SU-DHL-6 (cell line): Measurements from ENCODE around the gene NYNRIN.

Source experiments
- H2AFZ ChIP-seq: fragments of 200-600 bp; sonication (generic); 2 replicates; pipeline ENCODE4 v1.6.1; 2014; ENCODE audit warnings: low read depth, mild to moderate bottlenecking, moderate library complexity, mixed read lengths, antibody characterized with exemption, low read length; ENCODE audit not compliant: severe bottlenecking
- H3F3A ChIP-seq: fragments of 200-600 bp; shearing (Covaris generic); 2 replicates; pipeline ENCODE4 v1.6.0; 2016; ENCODE audit warnings: antibody characterized with exemption, mild to moderate bottlenecking; ENCODE audit not compliant: insufficient read depth
- H3K27ac ChIP-seq: fragments of 200-600 bp; sonication (generic); 2 replicates; pipeline ENCODE4 v1.5.1; 2016; ENCODE audit warnings: low read depth, mild to moderate bottlenecking, low read length, moderate library complexity, mixed read lengths
- H3K27me3 ChIP-seq: fragments of 200-600 bp; sonication (generic), shearing (Covaris generic); 2 replicates; pipeline ENCODE4 v1.6.0; 2014; ENCODE audit warnings: mild to moderate bottlenecking, low read length
- H3K36me3 ChIP-seq: fragments of 200-600 bp; sonication (generic); 2 replicates; pipeline ENCODE4 v1.6.1; 2014; ENCODE audit warnings: mild to moderate bottlenecking, low read length, mixed read lengths
- H3K4me2 ChIP-seq: fragments of 300-600, 200-600 bp; shearing (Covaris generic), sonication (generic); 2 replicates; pipeline ENCODE4 v1.6.0; 2014; ENCODE audit warnings: low read length, low read depth, mild to moderate bottlenecking; ENCODE audit not compliant: poor library complexity, severe bottlenecking
- H3K4me3 ChIP-seq: fragments of 200-600 bp; sonication (generic); 2 replicates; pipeline ENCODE4 v1.5.1; 2014; ENCODE audit warnings: antibody characterized with exemption, low read length, mild to moderate bottlenecking, mixed read lengths; ENCODE audit not compliant: insufficient read depth, poor library complexity, severe bottlenecking
- H3K79me2 ChIP-seq: fragments of 200-600 bp; sonication (generic); 2 replicates; pipeline ENCODE4 v1.6.1; 2014; ENCODE audit warnings: mild to moderate bottlenecking, low read length, moderate library complexity; ENCODE audit not compliant: insufficient read depth
- H3K9ac ChIP-seq: fragments of 200-600 bp; sonication (generic); 2 replicates; pipeline ENCODE4 v1.7.0; 2014; ENCODE audit warnings: mild to moderate bottlenecking, low read length
- H3K9me2 ChIP-seq: fragments of 200-600 bp; sonication (generic); replicated peaks from 2 replicates; pipeline ENCODE4 v1.6.1; 2014; ENCODE audit warnings: low read length; ENCODE audit not compliant: insufficient read depth
- H3K9me3 ChIP-seq: fragments of 200-600 bp; sonication (generic); 2 replicates; pipeline ENCODE4 v1.6.1; 2014; ENCODE audit warnings: low read length, mixed read lengths; ENCODE audit not compliant: insufficient read depth
- H4K20me1 ChIP-seq: fragments of 200-600 bp; sonication (generic); 2 replicates; pipeline ENCODE4 v1.6.1; 2014; ENCODE audit warnings: low read depth, mild to moderate bottlenecking, antibody characterized with exemption, low read length, moderate library complexity, mixed read lengths
- EZH2phosphoT487 ChIP-seq: fragments of 200-600 bp; sonication (generic), shearing (Covaris generic); conservative IDR thresholded peaks from 2 replicates; pipeline ENCODE4 v1.6.1; 2018; ENCODE audit warnings: mild to moderate bottlenecking, antibody characterized with exemption, low read length, moderate library complexity, mixed read lengths
- TF ChIP-seq, protein P1 (sequence below): fragments of 200-600 bp; sonication (generic); IDR thresholded peaks from one replicate; pipeline ENCODE4 v1.5.1; 2017; ENCODE audit warnings: antibody characterized with exemption, mild to moderate bottlenecking, low read length, moderate library complexity; ENCODE audit not compliant: insufficient read depth, poor library complexity, severe bottlenecking

Gene NYNRIN

DNA sequence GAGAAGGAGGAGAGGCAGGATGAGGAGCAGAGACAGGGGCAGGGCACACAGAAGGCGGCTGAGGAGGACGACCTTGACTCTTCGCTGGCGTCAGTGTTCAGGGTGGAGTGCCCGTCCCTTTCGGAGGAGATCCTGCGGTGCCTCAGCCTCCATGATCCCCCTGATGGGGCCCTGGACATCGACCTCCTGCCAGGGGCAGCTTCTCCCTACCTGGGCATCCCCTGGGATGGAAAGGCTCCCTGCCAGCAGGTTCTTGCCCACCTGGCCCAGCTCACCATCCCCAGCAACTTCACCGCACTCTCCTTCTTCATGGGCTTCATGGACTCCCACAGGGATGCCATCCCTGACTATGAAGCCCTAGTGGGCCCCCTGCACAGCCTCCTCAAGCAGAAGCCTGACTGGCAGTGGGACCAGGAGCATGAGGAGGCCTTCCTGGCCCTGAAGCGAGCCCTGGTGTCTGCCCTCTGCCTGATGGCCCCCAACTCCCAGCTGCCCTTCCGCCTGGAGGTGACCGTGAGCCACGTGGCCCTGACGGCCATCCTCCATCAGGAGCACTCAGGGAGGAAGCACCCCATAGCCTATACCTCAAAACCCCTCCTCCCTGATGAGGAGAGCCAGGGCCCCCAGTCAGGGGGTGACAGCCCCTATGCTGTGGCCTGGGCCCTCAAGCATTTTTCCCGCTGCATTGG, 16.1 kb downstream of the NYNRIN start:
- no peak for TF ChIP-seq EZH2phosphoT487
- TF ChIP-seq, protein P1, sequence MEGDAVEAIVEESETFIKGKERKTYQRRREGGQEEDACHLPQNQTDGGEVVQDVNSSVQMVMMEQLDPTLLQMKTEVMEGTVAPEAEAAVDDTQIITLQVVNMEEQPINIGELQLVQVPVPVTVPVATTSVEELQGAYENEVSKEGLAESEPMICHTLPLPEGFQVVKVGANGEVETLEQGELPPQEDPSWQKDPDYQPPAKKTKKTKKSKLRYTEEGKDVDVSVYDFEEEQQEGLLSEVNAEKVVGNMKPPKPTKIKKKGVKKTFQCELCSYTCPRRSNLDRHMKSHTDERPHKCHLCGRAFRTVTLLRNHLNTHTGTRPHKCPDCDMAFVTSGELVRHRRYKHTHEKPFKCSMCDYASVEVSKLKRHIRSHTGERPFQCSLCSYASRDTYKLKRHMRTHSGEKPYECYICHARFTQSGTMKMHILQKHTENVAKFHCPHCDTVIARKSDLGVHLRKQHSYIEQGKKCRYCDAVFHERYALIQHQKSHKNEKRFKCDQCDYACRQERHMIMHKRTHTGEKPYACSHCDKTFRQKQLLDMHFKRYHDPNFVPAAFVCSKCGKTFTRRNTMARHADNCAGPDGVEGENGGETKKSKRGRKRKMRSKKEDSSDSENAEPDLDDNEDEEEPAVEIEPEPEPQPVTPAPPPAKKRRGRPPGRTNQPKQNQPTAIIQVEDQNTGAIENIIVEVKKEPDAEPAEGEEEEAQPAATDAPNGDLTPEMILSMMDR: no peak
- H3K4me2 ChIP-seq: no peak overlapping the region
- no peaks in the 10 kb centered on the region for H3K9me3 ChIP-seq
- H2AFZ ChIP-seq: no peak overlapping the region
- no peaks in the 10 kb centered on the region for H4K20me1 ChIP-seq
- no peaks in the 10 kb centered on the region for H3K9me2 ChIP-seq
- no peak overlapping the region for H3K4me3 ChIP-seq
- no peak overlapping the region for H3K27ac ChIP-seq
- no peaks in the 10 kb centered on the region for H3F3A ChIP-seq
- no peak overlapping the region for H3K9ac ChIP-seq
- H3K36me3 ChIP-seq: no peaks in the 10 kb centered on the region
- H3K27me3 ChIP-seq: no peaks in the 10 kb centered on the region
- no peaks in the 10 kb centered on the region for H3K79me2 ChIP-seq

DNA sequence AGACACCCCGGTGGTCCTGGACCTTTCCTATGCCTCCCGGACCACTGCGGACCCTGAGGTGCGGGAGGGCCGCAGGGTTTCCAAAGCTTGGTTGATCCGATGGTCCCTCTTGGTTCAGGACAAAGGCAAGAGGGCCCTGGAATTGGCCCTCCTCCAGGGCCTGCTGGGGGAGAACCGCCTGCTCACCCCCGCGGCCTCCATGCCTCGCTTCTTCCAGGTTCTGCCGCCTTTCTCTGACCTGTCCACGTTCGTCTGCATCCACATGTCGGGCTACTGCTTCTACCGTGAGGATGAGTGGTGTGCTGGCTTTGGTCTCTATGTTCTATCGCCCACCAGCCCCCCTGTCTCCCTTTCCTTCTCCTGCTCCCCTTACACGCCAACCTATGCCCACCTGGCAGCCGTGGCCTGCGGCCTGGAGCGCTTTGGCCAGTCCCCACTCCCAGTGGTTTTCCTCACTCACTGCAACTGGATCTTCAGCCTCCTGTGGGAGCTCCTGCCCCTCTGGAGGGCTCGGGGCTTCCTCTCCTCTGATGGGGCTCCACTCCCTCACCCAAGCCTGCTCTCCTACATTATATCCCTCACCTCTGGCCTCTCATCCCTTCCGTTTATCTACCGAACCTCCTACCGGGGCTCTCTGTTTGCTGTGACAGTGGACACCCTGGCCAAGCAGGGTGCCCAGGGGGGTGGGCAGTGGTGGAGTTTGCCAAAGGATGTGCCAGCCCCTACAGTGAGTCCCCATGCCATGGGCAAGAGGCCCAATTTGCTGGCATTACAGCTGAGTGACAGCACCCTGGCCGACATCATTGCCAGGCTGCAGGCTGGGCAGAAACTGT, 16.8 kb downstream of the NYNRIN start:
- Histone ChIP-seq H3K9me3 (no peaks in the 10 kb centered on the region), H3K4me2 (no peak overlapping the region), H4K20me1 (no peaks in the 10 kb centered on the region), H3K27ac (no peak overlapping the region), H3K9ac (no peak overlapping the region), H3K4me3 (no peak overlapping the region), H3K79me2 (no peaks in the 10 kb centered on the region), H3K9me2 (no peaks in the 10 kb centered on the region), H3K36me3 (no peaks in the 10 kb centered on the region), H3K27me3 (no peaks in the 10 kb centered on the region), H2AFZ (no peak overlapping the region), H3F3A (no peaks in the 10 kb centered on the region)
- TF ChIP-seq EZH2phosphoT487: no peak
- TF ChIP-seq, protein P1: no peak

DNA sequence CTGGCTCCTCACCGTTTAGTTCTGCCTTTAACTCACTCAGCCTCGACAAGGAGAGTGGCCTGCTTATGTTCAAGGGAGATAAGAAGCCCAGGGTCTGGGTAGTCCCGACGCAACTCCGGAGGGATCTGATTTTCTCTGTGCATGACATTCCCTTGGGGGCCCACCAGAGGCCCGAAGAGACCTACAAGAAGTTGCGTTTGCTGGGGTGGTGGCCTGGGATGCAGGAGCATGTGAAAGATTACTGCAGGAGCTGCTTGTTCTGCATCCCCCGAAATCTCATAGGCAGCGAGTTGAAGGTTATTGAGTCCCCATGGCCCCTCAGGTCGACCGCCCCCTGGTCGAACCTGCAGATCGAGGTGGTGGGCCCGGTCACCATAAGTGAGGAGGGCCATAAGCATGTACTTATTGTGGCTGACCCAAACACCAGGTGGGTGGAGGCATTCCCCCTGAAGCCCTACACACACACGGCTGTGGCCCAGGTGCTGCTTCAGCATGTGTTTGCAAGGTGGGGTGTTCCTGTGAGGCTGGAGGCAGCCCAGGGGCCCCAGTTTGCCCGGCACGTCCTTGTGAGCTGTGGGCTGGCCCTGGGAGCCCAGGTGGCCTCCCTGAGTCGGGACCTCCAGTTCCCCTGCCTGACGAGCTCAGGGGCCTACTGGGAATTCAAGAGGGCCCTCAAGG, 17.6 kb downstream of the NYNRIN start:
- H3K4me2 ChIP-seq: no peak overlapping the region
- no peak overlapping the region for H3K4me3 ChIP-seq
- no peaks in the 10 kb centered on the region for H3K27me3 ChIP-seq
- no peaks in the 10 kb centered on the region for H3K9me3 ChIP-seq
- no peaks in the 10 kb centered on the region for H3K79me2 ChIP-seq
- H3K9ac ChIP-seq: no peak overlapping the region
- TF ChIP-seq EZH2phosphoT487: no peak
- TF ChIP-seq, protein P1: no peak
- H2AFZ ChIP-seq: no peak overlapping the region
- H3K36me3 ChIP-seq: no peaks in the 10 kb centered on the region
- no peak overlapping the region for H3K27ac ChIP-seq
- no peaks in the 10 kb centered on the region for H3K9me2 ChIP-seq
- no peaks in the 10 kb centered on the region for H3F3A ChIP-seq
- H4K20me1 ChIP-seq: no peaks in the 10 kb centered on the region
